Measurements from ENCODE around the gene VSTM5.

- TF ChIP-seq PATZ1 (CRISPR knock-in tag; IDR thresholded peaks at IDR 0.05; ENCODE audit: borderline replicate concordance) (no peak), ZFP30 (CRISPR knock-in tag; IDR thresholded peaks at IDR 0.05) (no peak)
These were observed 67.1 kb downstream of the VSTM5 start for GRCh38 chr11:93783362-93783761.

Measured in SK-N-SH treated with all-trans-retinoic acid at 6 μM for 48 hours (cell line).